WERI-Rb-1 (cell line): Measurements from ENCODE around the gene ATP1B2.

Source experiments
- DNase-seq: peaks from one replicate; pipeline ENCODE4 v3.0.0-alpha.2; 2020
- H3K27ac ChIP-seq: fragments of 250-450 bp; sonication (Bioruptor Pico); 2 replicates; pipeline ENCODE4 v1.5.1; 2020; ENCODE audit warnings: mild to moderate bottlenecking, moderate library complexity
- H3K27me3 ChIP-seq: fragments of 250-450 bp; sonication (Bioruptor Pico); 2 replicates; pipeline ENCODE4 v1.5.1; 2021; ENCODE audit warnings: mild to moderate bottlenecking, low read depth, moderate library complexity; ENCODE audit not compliant: insufficient read depth, severe bottlenecking
- H3K36me3 ChIP-seq: fragments of 250-450 bp; sonication (Bioruptor Pico); 2 replicates; pipeline ENCODE4 v1.5.1; 2020; ENCODE audit warnings: mild to moderate bottlenecking, moderate library complexity
- H3K4me3 ChIP-seq: 2 replicates; pipeline ENCODE4 v1.5.1; 2011; ENCODE audit warnings: low read depth, mild to moderate bottlenecking, control low read depth, low read length
- H3K9me3 ChIP-seq: fragments of 250-450 bp; sonication (Bioruptor Pico); 2 replicates; pipeline ENCODE4 v1.5.1; 2021; ENCODE audit warnings: mild to moderate bottlenecking, moderate library complexity; ENCODE audit not compliant: severe bottlenecking
- CTCF ChIP-seq: IDR thresholded peaks from 2 replicates; pipeline ENCODE4 v1.5.1; 2011; ENCODE audit warnings: low read depth, mild to moderate bottlenecking, control low read depth, inconsistent platforms, low read length

ATP1B2 gene

GRCh38 chr17:7687908-7688807 is 37.4 kb downstream of the ATP1B2 start, which contains the start of gene WRAP53:
Gene WRAP53, plus strand, starts transcription at chr17:7688477. Its CDS starts 172 bp downstream, at chr17:7688649.
- Histone ChIP-seq H3K27me3 (no peaks in the 10 kb centered on the region), H3K27ac (peak within 1 kb of the TSS; percentile 99), H3K36me3 (peaks cover 29% of the 10 kb centered on the region), H3K4me3 (peak within 1 kb of the TSS; percentile 96), H3K9me3 (no peaks in the 10 kb centered on the region)
- DNase-seq, result peak; percentile 95
- TF ChIP-seq CTCF, result peak; percentile 87

GRCh38 chr17:7688808-7689316 is 38.1 kb downstream of the ATP1B2 start:
- DNase-seq, result no peak
- peak overlapping the region; percentile 96 for H3K4me3 ChIP-seq
- TF ChIP-seq CTCF, result no peak
- H3K27ac ChIP-seq, result peak overlapping the region; percentile 62
- H3K36me3 ChIP-seq, result peaks cover 31% of the 10 kb centered on the region
- no peaks in the 10 kb centered on the region for H3K27me3 ChIP-seq
- H3K9me3 ChIP-seq, result no peaks in the 10 kb centered on the region

GRCh38 chr17:7695586-7695985 is 44.9 kb downstream of the ATP1B2 start:
- Histone ChIP-seq H3K36me3 (peaks cover 12% of the 10 kb centered on the region), H3K27me3 (no peaks in the 10 kb centered on the region), H3K27ac (no peak overlapping the region), H3K4me3 (no peak overlapping the region), H3K9me3 (no peaks in the 10 kb centered on the region)
- TF ChIP-seq CTCF, result no peak
- DNase-seq, result peak; percentile 76

GRCh38 chr17:7697828-7698588 is 47.3 kb downstream of the ATP1B2 start:
- H3K27me3 ChIP-seq, result no peaks in the 10 kb centered on the region
- no peak for TF ChIP-seq CTCF
- peaks cover 28% of the 10 kb centered on the region for H3K36me3 ChIP-seq
- no peak overlapping the region for H3K4me3 ChIP-seq
- H3K27ac ChIP-seq, result no peak overlapping the region
- no peaks in the 10 kb centered on the region for H3K9me3 ChIP-seq
- DNase-seq, result no peak

GRCh38 chr17:7700510-7700909 is 49.8 kb downstream of the ATP1B2 start:
- Histone ChIP-seq H3K36me3 (peaks cover 18% of the 10 kb centered on the region), H3K27ac (no peak overlapping the region), H3K27me3 (peaks cover 7% of the 10 kb centered on the region), H3K9me3 (no peaks in the 10 kb centered on the region), H3K4me3 (no peak overlapping the region)
- no peak for DNase-seq
- TF ChIP-seq CTCF, result no peak
